ENCODE results near the gene SRCIN1. TPM values are rescaled to one million over a fixed set of nuclear protein-coding genes. Genes with fewer than 3 reads are reported as not detected.
A peak's percentile ranks its signal among the peaks of the same experiment; 100 is the strongest.
"Not testable (repeated sequence)": the region's sequence is repeated elsewhere in the genome, so short reads cannot be mapped to it uniquely, and the experiment has no call there.

The SRCIN1 gene
- total RNA-seq, 4 donors from 2014 or later, result 0.09 to 1.7 (median 1.3) TPM

DNA sequence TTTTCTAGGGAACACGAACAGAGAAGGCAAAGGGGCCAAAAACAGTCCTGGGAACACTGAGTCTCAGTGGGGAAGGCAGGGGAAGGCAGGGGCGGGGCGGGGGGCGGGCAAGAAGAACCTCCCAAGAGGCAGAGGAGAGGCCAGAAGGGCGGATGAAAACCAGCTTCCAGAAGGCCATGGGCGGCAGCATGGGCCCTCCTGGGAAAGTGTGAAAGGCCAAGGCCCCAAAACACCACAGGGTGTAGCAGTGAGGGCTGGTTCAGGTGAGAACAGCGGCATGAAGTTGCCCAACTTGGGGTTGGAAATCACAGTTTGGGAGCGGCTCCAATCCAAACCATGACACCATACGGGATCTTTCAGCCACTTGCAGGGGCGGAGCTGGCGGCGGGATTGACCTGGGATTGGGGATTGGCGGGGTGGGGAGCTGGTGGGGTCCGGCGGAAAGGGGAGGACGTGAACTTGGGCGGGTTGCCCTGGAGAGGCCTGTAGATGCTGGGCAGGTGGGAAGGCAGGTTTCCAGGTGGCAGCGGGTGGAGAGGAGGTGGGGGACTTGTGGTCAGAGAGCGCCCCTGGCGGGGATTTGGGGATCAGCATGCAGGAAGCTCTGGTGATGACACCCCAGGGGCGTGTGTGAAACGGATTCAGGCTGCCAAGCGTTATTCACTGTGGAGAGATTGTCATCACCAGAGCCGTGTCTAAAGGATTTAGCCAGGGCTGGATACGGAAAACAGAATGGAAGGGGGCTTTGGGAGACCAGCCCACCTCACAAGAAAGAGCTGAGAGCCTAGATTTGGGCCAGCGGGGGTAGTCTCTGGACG, 96.6 kb downstream of the SRCIN1 start:
- Histone ChIP-seq H3K4me3 (peak overlapping the region in 2 of 4 donors; percentile 33 to 45), H3K27me3 (peaks cover 0 to 26% (median 0%) of the 10 kb centered on the region in 4 donors), H3K36me3 (peaks cover 7 to 56% (median 13%) of the 10 kb centered on the region in 3 donors), H3K27ac (peak overlapping the region in 3 of 4 donors; percentile 16 to 44 (median 36)), H3K4me1 (peaks cover 3 to 35% (median 22%) of the 10 kb centered on the region in 3 donors), H3K9me3 (no peaks in the 10 kb centered on the region)
- intact Hi-C loops (cut with DNase I), result no loop called here
- DNase-seq, result no peak
- 55 to 65% methylated on average over 21 to 25 of the region's 27 CpGs for WGBS, 2 donors
- TF ChIP-seq POLR2A (IDR thresholded peaks at IDR 0.05), result no peak
- TF ChIP-seq, protein P1, sequence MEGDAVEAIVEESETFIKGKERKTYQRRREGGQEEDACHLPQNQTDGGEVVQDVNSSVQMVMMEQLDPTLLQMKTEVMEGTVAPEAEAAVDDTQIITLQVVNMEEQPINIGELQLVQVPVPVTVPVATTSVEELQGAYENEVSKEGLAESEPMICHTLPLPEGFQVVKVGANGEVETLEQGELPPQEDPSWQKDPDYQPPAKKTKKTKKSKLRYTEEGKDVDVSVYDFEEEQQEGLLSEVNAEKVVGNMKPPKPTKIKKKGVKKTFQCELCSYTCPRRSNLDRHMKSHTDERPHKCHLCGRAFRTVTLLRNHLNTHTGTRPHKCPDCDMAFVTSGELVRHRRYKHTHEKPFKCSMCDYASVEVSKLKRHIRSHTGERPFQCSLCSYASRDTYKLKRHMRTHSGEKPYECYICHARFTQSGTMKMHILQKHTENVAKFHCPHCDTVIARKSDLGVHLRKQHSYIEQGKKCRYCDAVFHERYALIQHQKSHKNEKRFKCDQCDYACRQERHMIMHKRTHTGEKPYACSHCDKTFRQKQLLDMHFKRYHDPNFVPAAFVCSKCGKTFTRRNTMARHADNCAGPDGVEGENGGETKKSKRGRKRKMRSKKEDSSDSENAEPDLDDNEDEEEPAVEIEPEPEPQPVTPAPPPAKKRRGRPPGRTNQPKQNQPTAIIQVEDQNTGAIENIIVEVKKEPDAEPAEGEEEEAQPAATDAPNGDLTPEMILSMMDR (IDR thresholded peaks at IDR 0.05), result peak in 5 of 6 experiments; percentile 27 to 66 (median 52)

DNA sequence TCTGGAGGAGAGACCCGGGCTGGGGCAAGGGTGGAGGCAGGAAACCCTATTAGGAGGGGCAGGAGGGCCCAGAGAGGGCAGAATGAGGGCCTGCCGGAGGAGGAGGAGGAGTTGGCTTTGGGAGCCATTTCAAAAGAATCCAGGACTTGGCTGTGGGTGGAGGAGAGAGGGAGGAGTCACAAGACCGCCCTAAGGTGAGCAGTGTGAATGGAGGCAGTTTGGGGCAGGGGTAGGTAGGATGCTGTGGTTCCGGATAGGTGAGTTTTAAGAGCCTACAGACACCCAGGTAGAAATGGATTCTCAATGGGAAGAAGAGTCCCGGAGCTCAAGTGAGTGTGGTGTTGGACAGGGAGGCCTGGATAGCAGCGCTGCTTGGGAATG, 97.2 kb downstream of the SRCIN1 start:
- 70 to 81% methylated on average over 5 to 6 of the region's 6 CpGs for WGBS, 2 donors
- H3K27me3 ChIP-seq, result peaks cover 0 to 26% (median 0%) of the 10 kb centered on the region in 4 donors
- intact Hi-C loops (cut with DNase I), result no loop called here

DNA sequence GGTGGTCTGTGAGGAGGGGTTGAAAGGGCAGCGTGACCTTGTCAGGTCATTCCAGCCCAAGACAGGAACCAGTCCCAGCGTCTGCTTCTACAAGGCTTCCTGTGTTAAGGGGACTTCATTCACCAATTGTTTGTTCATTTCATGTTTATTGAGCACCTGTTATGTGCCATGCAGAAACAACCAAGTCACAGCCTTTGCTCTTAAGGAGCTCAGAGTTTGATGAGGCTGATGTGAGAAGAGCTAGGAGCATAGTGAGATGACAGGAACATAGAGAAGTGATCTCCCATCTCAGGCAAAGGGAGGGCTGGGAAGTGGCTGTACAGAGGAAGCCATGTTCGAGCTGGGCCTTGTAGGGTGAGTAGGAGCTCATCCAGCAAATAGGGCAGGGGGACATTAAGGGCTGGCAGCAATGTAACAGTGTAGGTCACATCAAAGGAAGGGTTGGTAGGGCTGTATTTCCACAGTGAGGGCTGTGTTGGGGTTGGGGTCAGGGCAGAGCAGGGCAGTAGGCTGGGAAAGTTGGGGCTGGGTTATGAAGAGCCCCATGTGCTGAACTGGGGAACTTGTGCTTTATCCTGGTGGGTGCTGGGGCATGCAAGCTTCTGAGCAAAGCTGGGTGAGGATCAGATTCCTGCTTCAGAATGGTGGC, 97.7 kb downstream of the SRCIN1 start:
- Histone ChIP-seq H3K27me3 (peaks cover 0 to 26% (median 0%) of the 10 kb centered on the region in 4 donors), H3K9me3 (no peaks in the 10 kb centered on the region), H3K27ac (peak overlapping the region in 2 of 4 donors; percentile 16 to 44), H3K4me3 (no peak overlapping the region), H3K4me1 (peaks cover 3 to 35% (median 22%) of the 10 kb centered on the region in 3 donors), H3K36me3 (peaks cover 11 to 68% (median 18%) of the 10 kb centered on the region in 3 donors)
- TF ChIP-seq, protein P1 (IDR thresholded peaks at IDR 0.05), result no peak
- no peak for TF ChIP-seq POLR2A (IDR thresholded peaks at IDR 0.05)
- intact Hi-C loops (cut with DNase I), result no loop called here
- WGBS, 2 donors, result 78 to 94% methylated on average over 3 of the region's 3 CpGs
- DNase-seq, result no peak

More for the DNA sequence above, 97.2 kb downstream of the SRCIN1 start:
- H3K27ac ChIP-seq, result peak overlapping the region in 3 of 4 donors; percentile 16 to 44 (median 36)
- TF ChIP-seq POLR2A (IDR thresholded peaks at IDR 0.05), result no peak
- TF ChIP-seq, protein P1 (IDR thresholded peaks at IDR 0.05), result no peak
- no peaks in the 10 kb centered on the region for H3K9me3 ChIP-seq
- H3K4me1 ChIP-seq, result peaks cover 3 to 35% (median 22%) of the 10 kb centered on the region in 3 donors
- peaks cover 7 to 62% (median 13%) of the 10 kb centered on the region in 3 donors for H3K36me3 ChIP-seq
- no peak overlapping the region for H3K4me3 ChIP-seq
- no peak for DNase-seq

DNA sequence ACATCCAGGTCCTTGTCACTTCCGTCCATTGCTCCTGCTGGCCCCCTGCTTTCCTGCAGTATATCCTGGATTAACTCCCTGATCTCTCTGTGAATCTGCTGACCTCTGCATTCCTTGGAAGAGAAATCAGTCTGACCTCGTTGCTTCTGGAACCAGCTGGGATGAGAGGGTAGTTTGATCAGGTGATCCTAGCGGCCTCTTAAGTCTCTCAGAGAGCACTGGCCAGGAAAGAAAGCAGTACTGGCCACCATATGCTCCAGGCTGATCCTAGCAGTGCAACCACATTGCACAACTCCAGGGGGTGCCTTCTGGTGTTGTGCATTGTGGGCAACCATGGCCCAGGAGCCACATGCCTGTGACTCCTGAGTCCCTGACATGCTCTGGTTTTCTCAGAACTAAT, 98.3 kb downstream of the SRCIN1 start:
- peaks cover 0 to 26% (median 0%) of the 10 kb centered on the region in 4 donors for H3K27me3 ChIP-seq
- H3K36me3 ChIP-seq, result peaks cover 11 to 74% (median 20%) of the 10 kb centered on the region in 3 donors
- no peak overlapping the region for H3K27ac ChIP-seq
- 74 to 89% methylated on average over 3 of the region's 3 CpGs for WGBS, 2 donors
- H3K9me3 ChIP-seq, result no peaks in the 10 kb centered on the region
- no peak for DNase-seq
- H3K4me3 ChIP-seq, result no peak overlapping the region
- TF ChIP-seq, protein P1 (IDR thresholded peaks at IDR 0.05), result no peak
- TF ChIP-seq POLR2A (IDR thresholded peaks at IDR 0.05), result no peak
- peaks cover 3 to 35% (median 22%) of the 10 kb centered on the region in 3 donors for H3K4me1 ChIP-seq
- intact Hi-C loops (cut with DNase I), result no loop called here

DNA sequence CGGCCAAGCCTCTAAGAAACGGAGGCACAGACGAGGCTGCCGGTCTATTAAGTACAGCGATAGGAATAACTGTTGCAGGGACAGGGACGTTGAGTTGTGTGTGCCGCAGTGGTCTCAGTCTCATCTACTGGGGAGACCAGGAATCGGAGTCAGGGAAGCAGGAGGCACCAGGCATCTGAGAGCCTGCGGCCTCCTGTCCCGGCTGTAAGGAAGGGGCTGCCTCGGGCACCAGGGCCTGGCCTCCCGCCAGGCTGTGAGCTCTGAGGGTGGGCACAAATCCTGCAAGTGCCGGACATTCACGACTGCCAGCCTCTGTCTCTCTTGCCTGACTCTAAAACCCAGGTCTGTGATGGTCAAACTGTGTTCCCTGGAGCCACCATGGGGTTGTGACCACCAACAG, 101.5 kb downstream of the SRCIN1 start:
- WGBS, 2 donors, result 80 to 90% methylated on average over 1 to 4 of the region's 14 CpGs

DNA sequence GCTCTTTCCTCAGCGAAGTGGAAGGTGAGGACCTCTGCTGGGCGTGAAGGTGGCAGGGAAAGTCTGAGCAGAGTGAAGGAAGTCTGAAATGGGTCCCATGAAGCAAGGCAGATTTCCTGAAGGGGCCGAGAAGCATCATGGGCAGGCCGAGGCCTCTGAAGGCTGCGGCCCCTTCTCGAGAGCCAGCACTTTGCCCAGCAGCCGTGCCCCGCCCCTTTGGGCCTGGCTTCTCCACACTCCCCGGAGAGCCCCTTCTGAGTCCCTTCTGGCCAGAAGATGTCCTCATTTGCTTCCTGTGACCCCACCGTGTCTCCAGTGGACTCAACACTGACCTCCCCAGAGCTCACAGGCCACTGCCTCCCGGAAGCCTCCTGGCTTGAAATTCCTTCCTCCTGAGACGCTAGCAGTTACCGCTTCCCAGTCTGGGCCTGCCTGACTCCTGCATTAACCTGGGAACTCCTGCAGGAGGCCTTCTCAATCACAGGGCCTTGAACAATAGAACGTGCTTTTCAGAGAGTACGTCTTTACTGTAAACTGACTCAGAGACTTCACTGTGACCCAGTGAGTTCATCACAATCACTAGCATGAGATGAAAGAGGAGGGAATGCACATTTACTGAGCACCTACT, 102.4 kb downstream of the SRCIN1 start:
- H3K36me3 ChIP-seq, result peaks cover 11 to 91% (median 39%) of the 10 kb centered on the region in 3 donors
- H3K27ac ChIP-seq; H3K9me3 ChIP-seq; H3K4me1 ChIP-seq; DNase-seq; H3K4me3 ChIP-seq; H3K27me3 ChIP-seq; intact Hi-C loops (cut with DNase I): not testable (repeated sequence)
- WGBS, 2 donors, result 93 to 100% methylated on average over 2 to 4 of the region's 15 CpGs

More for the DNA sequence above, 101.5 kb downstream of the SRCIN1 start:
- intact Hi-C loops (cut with DNase I), result no loop called here
- Histone ChIP-seq H3K4me1 (peaks cover 0 to 9% (median 4%) of the 10 kb centered on the region in 3 donors), H3K9me3 (no peaks in the 10 kb centered on the region), H3K4me3 (no peak overlapping the region), H3K27me3 (peaks cover 0 to 2% (median 0%) of the 10 kb centered on the region in 4 donors), H3K27ac (no peak overlapping the region), H3K36me3 (peaks cover 11 to 83% (median 33%) of the 10 kb centered on the region in 3 donors)
- TF ChIP-seq, protein P1 (IDR thresholded peaks at IDR 0.05), result no peak
- TF ChIP-seq POLR2A (IDR thresholded peaks at IDR 0.05), result no peak
- DNase-seq, result no peak

DNA sequence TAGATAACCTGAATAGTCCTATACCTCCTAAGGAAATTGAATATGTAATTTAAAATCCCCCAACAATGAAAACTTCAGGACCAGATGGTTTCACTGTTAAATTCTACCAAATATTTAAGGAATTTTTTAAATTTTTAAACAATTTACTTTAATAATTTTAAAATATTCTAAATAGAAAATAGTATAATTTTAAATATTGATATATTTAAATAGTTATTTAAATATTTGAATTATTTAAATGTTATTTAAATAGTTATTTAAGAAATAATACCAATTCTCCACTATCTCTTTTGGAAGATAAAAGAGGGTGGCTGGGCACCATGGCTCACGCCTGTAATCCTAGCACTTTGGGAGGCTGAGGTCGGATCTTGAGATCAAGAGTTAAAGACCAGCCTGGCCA, 104.0 kb downstream of the SRCIN1 start:
- H3K27me3 ChIP-seq; H3K9me3 ChIP-seq; H3K4me1 ChIP-seq; intact Hi-C loops (cut with DNase I); DNase-seq; H3K4me3 ChIP-seq; H3K27ac ChIP-seq: not testable (repeated sequence)
- 87 to 97% methylated on average over 2 of the region's 2 CpGs for WGBS, 2 donors
- peaks cover 6 to 96% (median 51%) of the 10 kb centered on the region in 3 donors for H3K36me3 ChIP-seq
